A549 (cell line): ENCODE measurements around the gene CALCB. TPM values are rescaled to one million over a fixed set of nuclear protein-coding genes. Genes with fewer than 3 reads are reported as not detected.

Source experiments
- ATAC-seq, 2 experiments: fragments of 200-7000 bp in 1 of 2; fragments of >200 bp in 1 of 2; cut with Nextera tagmentation in 1 of 2; cut with Tn5 transposase in 1 of 2; 3 replicates each; pipeline versions ENCODE4 v1.8.0 to v1.9.1; 2018 to 2020; ENCODE audit warnings: mild to moderate bottlenecking in 1 of 2, moderate library complexity in 1 of 2
- CTCF ChIA-PET: fragments of 300-600 bp; sonication (Branson Sonifier 250); formaldehyde crosslinking; extraction: SDS; loops from one replicate; lab custom pipeline; 2021; ENCODE audit warnings: antibody characterized with exemption, inconsistent platforms; lab: Yijun Ruan, JAX
- POLR2A ChIA-PET: fragments of 350-600 bp; formaldehyde crosslinking; extraction: SDS; loops from one replicate; lab custom pipeline; 2021; ENCODE audit warnings: antibody characterized with exemption, inconsistent platforms; lab: Yijun Ruan, JAX
- DNase-seq, 2 experiments: peaks; one replicate each; pipeline versions ENCODE4 v3.0.0 to v3.0.0-alpha.2; 2011 to 2016; ENCODE audit warnings: low read depth in 1 of 2, low spot score in 1 of 2
- FAIRE-seq: peaks from 2 replicates; lab custom pipeline; 2011; peaks lifted over from hg19 to GRCh38; lab: Jason Lieb, UNC
- H3K27ac ChIP-seq, 2 experiments: fragments of >200 bp; sonication (Bioruptor Twin); formaldehyde crosslinking; 3 replicates each; pipeline ENCODE4 v1.5.1; 2016 to 2017
- H3K4me1 ChIP-seq: fragments of >200 bp; sonication (Bioruptor Twin); formaldehyde crosslinking; 3 replicates; pipeline ENCODE4 v1.6.1; 2016
- H3K4me2 ChIP-seq: fragments of >200 bp; sonication (Bioruptor Twin); formaldehyde crosslinking; 3 replicates; pipeline ENCODE4 v1.6.1; 2016
- H3K4me3 ChIP-seq: fragments of >200 bp; sonication (Bioruptor Twin); formaldehyde crosslinking; 3 replicates; pipeline ENCODE4 v1.5.1; 2016
- H3K9me3 ChIP-seq: fragments of >200 bp; sonication (Bioruptor Twin); formaldehyde crosslinking; 3 replicates; pipeline ENCODE4 v1.6.1; 2016
- BHLHE40 ChIP-seq: IDR thresholded peaks from 2 replicates; pipeline ENCODE4 v1.6.1; 2012; ENCODE audit warnings: low read depth, low read length, inconsistent platforms
- CHD2 ChIP-seq: fragments of 150-350 bp; IDR thresholded peaks from 2 replicates; pipeline ENCODE4 v1.6.1; 2014; ENCODE audit warnings: low read length; ENCODE audit not compliant: partially characterized antibody
- CHD4 ChIP-seq: fragments of 200-600 bp; sonication (generic); IDR thresholded peaks from 2 replicates; pipeline ENCODE4 v1.6.1; 2016; ENCODE audit warnings: antibody characterized with exemption, mild to moderate bottlenecking, borderline replicate concordance
- EHF ChIP-seq: fragments of 250-450 bp; sonication (Bioruptor Pico); IDR thresholded peaks from 2 replicates; pipeline ENCODE4 v1.5.0; 2020; ENCODE audit warnings: mild to moderate bottlenecking
- ESRRA ChIP-seq: fragments of 150-350 bp; IDR thresholded peaks from 2 replicates; pipeline ENCODE4 v1.6.1; 2014; ENCODE audit warnings: mild to moderate bottlenecking, low read length, borderline replicate concordance
- GATA3 ChIP-seq: IDR thresholded peaks from 2 replicates; pipeline ENCODE4 v1.6.1; 2012; ENCODE audit warnings: borderline replicate concordance
- HDAC2 ChIP-seq: fragments of 200-600 bp; sonication (generic); IDR thresholded peaks from 2 replicates; pipeline ENCODE4 v1.6.1; 2016
- HEYL ChIP-seq: fragments of 250-450 bp; sonication (Bioruptor Pico); IDR thresholded peaks from 2 replicates; pipeline ENCODE4 v1.8.0; 2021; ENCODE audit warnings: mild to moderate bottlenecking, moderate library complexity
- HOXA7 ChIP-seq: fragments of 250-450 bp; sonication (Bioruptor Pico); IDR thresholded peaks from 2 replicates; pipeline ENCODE4 v1.5.0; 2020; ENCODE audit warnings: mild to moderate bottlenecking, moderate library complexity
- HOXB13 ChIP-seq: fragments of 250-450 bp; sonication (Bioruptor Pico); IDR thresholded peaks from 2 replicates; pipeline ENCODE4 v1.5.0; 2020; ENCODE audit warnings: low read depth, mild to moderate bottlenecking, moderate library complexity
- JUNB ChIP-seq: fragments of >200 bp; sonication (Bioruptor Twin); formaldehyde crosslinking; IDR thresholded peaks from 2 replicates; pipeline ENCODE4 v1.6.1; 2016
- MAZ ChIP-seq: fragments of 150-350 bp; IDR thresholded peaks from 2 replicates; pipeline ENCODE4 v1.6.1; 2014; ENCODE audit warnings: antibody characterized with exemption, low read depth, low read length, borderline replicate concordance
- MYC ChIP-seq: IDR thresholded peaks from 2 replicates; pipeline ENCODE4 v1.6.1; 2012; ENCODE audit warnings: mild to moderate bottlenecking, inconsistent platforms, low read length, improper control_type of control experiment, borderline replicate concordance
- NPAS2 ChIP-seq: fragments of 250-450 bp; sonication (Bioruptor Pico); IDR thresholded peaks from 2 replicates; pipeline ENCODE4 v1.8.0; 2022; ENCODE audit warnings: mild to moderate bottlenecking, moderate library complexity, borderline replicate concordance
- NR3C1 ChIP-seq: fragments of >200 bp; sonication (Bioruptor Twin); formaldehyde crosslinking; IDR thresholded peaks from 3 replicates; pipeline ENCODE4 v1.6.1; 2017
- RCOR1 ChIP-seq: fragments of 150-350 bp; IDR thresholded peaks from 2 replicates; pipeline ENCODE4 v1.6.1; 2014; ENCODE audit warnings: antibody characterized with exemption, low read length, low read depth
- RFX5 ChIP-seq: fragments of 450-650 bp; IDR thresholded peaks from 2 replicates; pipeline ENCODE4 v1.7.1; 2014; ENCODE audit warnings: antibody characterized with exemption, mild to moderate bottlenecking, moderate library complexity
- SMC3 ChIP-seq: fragments of >200 bp; sonication (Bioruptor Twin); formaldehyde crosslinking; IDR thresholded peaks from 3 replicates; pipeline ENCODE4 v1.6.1; 2018; ENCODE audit warnings: inconsistent platforms
- SREBF2 ChIP-seq: fragments of 450-650 bp; IDR thresholded peaks from 2 replicates; pipeline ENCODE4 v1.6.1; 2014; ENCODE audit warnings: mild to moderate bottlenecking, moderate library complexity
- ZFP36 ChIP-seq: fragments of 450-650 bp; IDR thresholded peaks from 2 replicates; pipeline ENCODE4 v1.6.1; 2014; ENCODE audit warnings: borderline replicate concordance; ENCODE audit not compliant: partially characterized antibody
- WGBS: methylation state at CpG from one replicate; pipeline ENCODE4 v1.1.6; 2017; ENCODE audit errors: missing lambda C conversion rate; 5-methylcytosine and 5-hydroxymethylcytosine counted together
- polyA plus RNA-seq, 4 experiments: library from polyadenylated mRNA; depleted of rRNA in 3 of 4; stranded (reverse); fragments of >200 nt; fragmentation: RNase III in 1 of 4; extraction: RNeasy Plus Mini Kit Qiagen cat#74134 plus additional on column Dnase treatment in 1 of 4; gene quantifications; 2 replicates in 3 of 4; 3 replicates in 1 of 4; pipeline ENCODE4 v1.2.3, GENCODE V29; 2011 to 2017
- TF ChIP-seq, protein P1 (sequence below): fragments of >200 bp; sonication (Bioruptor Twin); formaldehyde crosslinking; IDR thresholded peaks from 2 replicates; pipeline ENCODE4 v1.6.1; 2016
- TF ChIP-seq, protein P2 (sequence below): fragments of 150-350 bp; IDR thresholded peaks from 2 replicates; pipeline ENCODE4 v1.6.1; 2014; ENCODE audit warnings: low read depth, mild to moderate bottlenecking, low read length
- TF ChIP-seq, protein P3 (sequence below): fragments of 250-450 bp; sonication (Bioruptor Pico); IDR thresholded peaks from 2 replicates; pipeline ENCODE4 v1.5.0; 2021; ENCODE audit warnings: mild to moderate bottlenecking, moderate library complexity, borderline replicate concordance
- TF ChIP-seq, protein P4 (sequence below): fragments of 450-650 bp; IDR thresholded peaks from 2 replicates; pipeline ENCODE4 v1.6.1; 2014; ENCODE audit warnings: antibody characterized with exemption
- TF ChIP-seq, protein P5 (sequence below): IDR thresholded peaks from 2 replicates; pipeline ENCODE4 v1.6.1; 2012

CALCB gene
- polyA plus RNA-seq, 2 of the 4 experiments (the other 2 are of a cell fraction), result 0.39 TPM; not detected in 1

DNA sequence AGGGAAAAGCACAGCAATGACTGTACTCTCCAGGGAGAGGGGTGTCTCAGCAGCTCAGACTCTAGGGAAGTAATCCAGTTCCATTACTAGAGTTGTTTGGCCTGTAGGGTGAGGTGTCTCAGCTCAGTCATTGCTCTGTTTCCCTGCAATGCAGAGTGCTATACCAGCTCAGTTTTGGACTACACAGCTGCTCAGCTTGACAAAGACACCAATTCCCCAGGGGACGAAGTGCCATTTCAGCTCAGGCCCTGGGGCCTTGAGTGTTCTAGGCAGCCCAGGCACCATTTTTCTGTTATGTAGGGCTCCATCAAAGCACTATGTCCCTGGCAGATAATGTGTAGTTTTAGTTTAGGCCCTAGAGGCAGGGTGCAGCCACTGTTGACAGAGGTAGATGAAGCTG is 18.2 kb downstream of the CALCB start:
- ATAC-seq (no peak), FAIRE-seq (no peak), DNase-seq (no peak)
- H3K27ac ChIP-seq, result no peak overlapping the region
- POLR2A ChIA-PET, result no interaction called here
- WGBS, result 14% methylated on average over 1 of the region's 1 CpG
- H3K9me3 ChIP-seq, result no peaks in the 10 kb centered on the region; the same call in 2 of the 3 replicates
- no peak overlapping the region for H3K4me3 ChIP-seq
- no peak for TF ChIP-seq JUNB
- TF ChIP-seq HEYL (CRISPR knock-in tag), result no peak
- TF ChIP-seq ZFP36, result no peak
- TF ChIP-seq, protein P1, sequence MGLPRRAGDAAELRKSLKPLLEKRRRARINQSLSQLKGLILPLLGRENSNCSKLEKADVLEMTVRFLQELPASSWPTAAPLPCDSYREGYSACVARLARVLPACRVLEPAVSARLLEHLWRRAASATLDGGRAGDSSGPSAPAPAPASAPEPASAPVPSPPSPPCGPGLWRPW, result no peak
- no peak for TF ChIP-seq CHD2
- TF ChIP-seq, protein P2, sequence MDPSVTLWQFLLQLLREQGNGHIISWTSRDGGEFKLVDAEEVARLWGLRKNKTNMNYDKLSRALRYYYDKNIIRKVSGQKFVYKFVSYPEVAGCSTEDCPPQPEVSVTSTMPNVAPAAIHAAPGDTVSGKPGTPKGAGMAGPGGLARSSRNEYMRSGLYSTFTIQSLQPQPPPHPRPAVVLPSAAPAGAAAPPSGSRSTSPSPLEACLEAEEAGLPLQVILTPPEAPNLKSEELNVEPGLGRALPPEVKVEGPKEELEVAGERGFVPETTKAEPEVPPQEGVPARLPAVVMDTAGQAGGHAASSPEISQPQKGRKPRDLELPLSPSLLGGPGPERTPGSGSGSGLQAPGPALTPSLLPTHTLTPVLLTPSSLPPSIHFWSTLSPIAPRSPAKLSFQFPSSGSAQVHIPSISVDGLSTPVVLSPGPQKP, result no peak
- no peak for TF ChIP-seq BHLHE40
- no peak for TF ChIP-seq GATA3
- no peak for TF ChIP-seq MAZ
- TF ChIP-seq, protein P3, sequence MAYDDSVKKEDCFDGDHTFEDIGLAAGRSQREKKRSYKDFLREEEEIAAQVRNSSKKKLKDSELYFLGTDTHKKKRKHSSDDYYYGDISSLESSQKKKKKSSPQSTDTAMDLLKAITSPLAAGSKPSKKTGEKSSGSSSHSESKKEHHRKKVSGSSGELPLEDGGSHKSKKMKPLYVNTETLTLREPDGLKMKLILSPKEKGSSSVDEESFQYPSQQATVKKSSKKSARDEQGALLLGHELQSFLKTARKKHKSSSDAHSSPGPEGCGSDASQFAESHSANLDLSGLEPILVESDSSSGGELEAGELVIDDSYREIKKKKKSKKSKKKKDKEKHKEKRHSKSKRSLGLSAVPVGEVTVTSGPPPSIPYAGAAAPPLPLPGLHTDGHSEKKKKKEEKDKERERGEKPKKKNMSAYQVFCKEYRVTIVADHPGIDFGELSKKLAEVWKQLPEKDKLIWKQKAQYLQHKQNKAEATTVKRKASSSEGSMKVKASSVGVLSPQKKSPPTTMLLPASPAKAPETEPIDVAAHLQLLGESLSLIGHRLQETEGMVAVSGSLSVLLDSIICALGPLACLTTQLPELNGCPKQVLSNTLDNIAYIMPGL (CRISPR knock-in tag), result no peak
- TF ChIP-seq NPAS2 (CRISPR knock-in tag), result no peak
- TF ChIP-seq, all 56 proteins: peak for 0
- CTCF ChIA-PET, result interaction anchor here (1.6 to 4.0 kb wide), 3 partner anchors 9 to 25 kb away, joined by 4 to 24 read pairs (median 22); partner anchors contain the start of gene CALCB
- H3K4me1 ChIP-seq, result no peaks in the 10 kb centered on the region
- no peak overlapping the region for H3K4me2 ChIP-seq

DNA sequence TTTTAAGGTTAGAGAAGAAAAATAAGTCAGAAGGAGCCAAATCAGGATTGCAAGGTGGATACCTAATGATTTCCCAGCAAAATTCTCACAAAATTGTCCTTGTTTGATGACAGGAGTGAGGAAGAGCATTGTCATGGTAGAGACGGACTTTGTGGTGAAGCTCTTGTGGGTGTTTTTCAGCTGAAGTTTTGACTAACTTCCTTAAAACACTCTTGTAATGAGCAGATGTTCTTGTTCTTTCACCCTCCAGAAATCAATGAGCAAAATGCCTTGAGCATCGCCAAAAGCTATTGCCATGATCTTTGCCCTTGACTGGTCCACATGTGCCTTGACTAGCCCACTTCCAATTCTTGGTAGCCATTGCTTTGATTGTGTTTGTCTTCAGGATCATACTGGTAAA is 20.0 kb downstream of the CALCB start:
- no peak for FAIRE-seq

More for the DNA sequence above, 20.0 kb downstream of the CALCB start:
- H3K9me3 ChIP-seq, result no peaks in the 10 kb centered on the region
- ATAC-seq, result no peak
- H3K27ac ChIP-seq, result no peak overlapping the region
- POLR2A ChIA-PET, result no interaction called here
- CTCF ChIA-PET, result interaction anchor here (1.3 to 2.0 kb wide), 2 partner anchors 18 to 114 kb away, joined by 5 to 7 read pairs; no protein-coding TSS in a partner anchor
- 28% methylated on average over 2 of the region's 2 CpGs for WGBS
- H3K4me2 ChIP-seq, result no peak overlapping the region
- TF ChIP-seq HOXA7 (CRISPR knock-in tag) (no peak), ESRRA (no peak), NR3C1 (no peak), NPAS2 (CRISPR knock-in tag) (no peak), SMC3 (no peak), MYC (no peak), EHF (CRISPR knock-in tag) (no peak), SREBF2 (no peak), RCOR1 (no peak), CHD4 (no peak), HEYL (CRISPR knock-in tag) (no peak), GATA3 (no peak), RFX5 (no peak), CHD2 (no peak), HDAC2 (no peak), HOXB13 (CRISPR knock-in tag) (no peak)
- TF ChIP-seq, protein P4, sequence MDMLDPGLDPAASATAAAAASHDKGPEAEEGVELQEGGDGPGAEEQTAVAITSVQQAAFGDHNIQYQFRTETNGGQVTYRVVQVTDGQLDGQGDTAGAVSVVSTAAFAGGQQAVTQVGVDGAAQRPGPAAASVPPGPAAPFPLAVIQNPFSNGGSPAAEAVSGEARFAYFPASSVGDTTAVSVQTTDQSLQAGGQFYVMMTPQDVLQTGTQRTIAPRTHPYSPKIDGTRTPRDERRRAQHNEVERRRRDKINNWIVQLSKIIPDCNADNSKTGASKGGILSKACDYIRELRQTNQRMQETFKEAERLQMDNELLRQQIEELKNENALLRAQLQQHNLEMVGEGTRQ, result no peak
- TF ChIP-seq, protein P1, result no peak
- TF ChIP-seq, protein P5, sequence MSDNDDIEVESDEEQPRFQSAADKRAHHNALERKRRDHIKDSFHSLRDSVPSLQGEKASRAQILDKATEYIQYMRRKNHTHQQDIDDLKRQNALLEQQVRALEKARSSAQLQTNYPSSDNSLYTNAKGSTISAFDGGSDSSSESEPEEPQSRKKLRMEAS, result no peak
- TF ChIP-seq, protein P2, result no peak
- no peaks in the 10 kb centered on the region for H3K4me1 ChIP-seq
- DNase-seq, result no peak
- H3K4me3 ChIP-seq, result no peak overlapping the region
